ENCODE data around the gene ODAD4.

Gene ODAD4

DNA sequence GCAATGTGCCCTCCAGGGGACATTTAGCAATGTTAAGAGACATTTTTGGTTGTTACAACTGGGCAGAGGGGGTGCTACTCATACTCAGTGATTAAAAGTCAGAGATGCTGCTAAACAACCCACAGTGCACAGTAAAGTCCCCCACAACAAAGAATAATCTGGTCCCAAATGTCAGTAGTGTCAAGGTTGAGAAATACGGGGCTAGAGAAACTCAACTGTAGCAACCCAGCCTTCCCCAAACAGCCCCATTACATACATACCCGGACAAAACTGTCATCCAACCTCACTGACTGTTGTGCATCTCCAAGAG is 66.4 kb downstream of the ODAD4 start:
- H4K91ac ChIP-seq (ENCODE audit: low read length) = no peak overlapping the region
- H3K9ac ChIP-seq (ENCODE audit: low read length) = no peak overlapping the region
- no peak overlapping the region for H2BK5ac ChIP-seq (ENCODE audit: low read depth, low read length, poor library complexity, severe bottlenecking)
- H2BK15ac ChIP-seq (ENCODE audit: low read depth, poor library complexity, severe bottlenecking) = no peak overlapping the region
- H3K9me3 ChIP-seq (ENCODE audit: control insufficient read depth, low read length) = no peaks in the 10 kb centered on the region
- no peak overlapping the region for H3K23ac ChIP-seq (ENCODE audit: low read length in 2 of 2)
- peaks cover 22% of the 10 kb centered on the region for H3K79me1 ChIP-seq (replicated peaks; ENCODE audit: low read length, poor library complexity, severe bottlenecking)
- 100% methylated on average over 2 of the region's 2 CpGs for WGBS
- no peak overlapping the region for H2AFZ ChIP-seq (ENCODE audit: low read depth, low read length)
- no peak overlapping the region for H4K8ac ChIP-seq (ENCODE audit: low read length)
- peak overlapping the region; percentile 17 for H3K27ac ChIP-seq (ENCODE audit: low read length, poor library complexity, severe bottlenecking)
- H3K4me1 ChIP-seq (ENCODE audit: control insufficient read depth, insufficient read depth, low read depth, low read length) = peaks cover 6% of the 10 kb centered on the region
- no peak overlapping the region for H2BK12ac ChIP-seq (ENCODE audit: low read length in 2 of 2)
- no peak overlapping the region for H2AK5ac ChIP-seq (ENCODE audit: low read length, severe bottlenecking)
- H3K14ac ChIP-seq (ENCODE audit: low read length in 2 of 2) = no peak overlapping the region
- H3K4me2 ChIP-seq (ENCODE audit: low read length, poor library complexity, severe bottlenecking) = no peak overlapping the region
- H3K27me3 ChIP-seq (ENCODE audit: control insufficient read depth in 1 of 2, insufficient read depth in 1 of 2, low read length in 2 of 2) = no peaks in the 10 kb centered on the region
- DNase-seq = no peak
- H3K4ac ChIP-seq (ENCODE audit: low read depth in 1 of 2, low read length in 2 of 2) = no peak overlapping the region
- no peak overlapping the region for H2BK120ac ChIP-seq (ENCODE audit: low read depth, low read length)
- peaks cover 48 to 89% of the 10 kb centered on the region in 2 experiments for H3K36me3 ChIP-seq (ENCODE audit: control insufficient read depth in 1 of 2, insufficient read depth in 2 of 2, low read depth in 1 of 2, low read length in 2 of 2)
- no peak overlapping the region for H3K4me3 ChIP-seq (ENCODE audit: insufficient read depth in 1 of 2, low read depth in 1 of 2, low read length in 2 of 2)
- no peak overlapping the region for H3K18ac ChIP-seq (ENCODE audit: low read depth in 1 of 2, low read length in 2 of 2)

DNA sequence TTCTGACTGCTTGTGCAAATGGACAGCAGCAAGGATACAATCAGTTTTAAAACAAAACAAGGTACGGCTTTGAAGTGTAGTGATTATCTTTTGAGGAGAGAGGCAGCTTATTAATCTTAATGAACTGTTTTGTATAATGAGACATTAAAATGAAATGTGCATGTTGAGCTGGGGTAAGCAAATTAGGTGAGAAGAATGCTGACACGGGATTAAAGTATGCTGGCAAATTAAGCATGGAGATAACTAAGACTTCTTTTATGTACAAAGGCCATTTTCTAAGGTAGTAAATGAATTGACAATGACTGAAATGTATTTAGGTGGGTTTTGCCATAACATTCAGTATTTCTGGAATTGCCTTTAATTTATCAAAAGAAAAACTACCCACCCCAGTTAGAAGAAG is 68.1 kb downstream of the ODAD4 start:
- Histone ChIP-seq H3K9ac (ENCODE audit: low read length) (no peak overlapping the region), H3K14ac (ENCODE audit: low read length in 2 of 2) (no peak overlapping the region), H4K91ac (ENCODE audit: low read length) (no peak overlapping the region), H2BK120ac (ENCODE audit: low read depth, low read length) (no peak overlapping the region), H3K27me3 (ENCODE audit: control insufficient read depth in 1 of 2, insufficient read depth in 1 of 2, low read length in 2 of 2) (no peaks in the 10 kb centered on the region), H2AK5ac (ENCODE audit: low read length, severe bottlenecking) (no peak overlapping the region), H3K9me3 (ENCODE audit: control insufficient read depth, low read length) (no peaks in the 10 kb centered on the region), H4K8ac (ENCODE audit: low read length) (no peak overlapping the region), H3K27ac (ENCODE audit: low read length, poor library complexity, severe bottlenecking) (no peak overlapping the region), H3K4me3 (ENCODE audit: insufficient read depth in 1 of 2, low read depth in 1 of 2, low read length in 2 of 2) (no peak overlapping the region), H3K23ac (ENCODE audit: low read length in 2 of 2) (no peak overlapping the region), H3K36me3 (ENCODE audit: control insufficient read depth in 1 of 2, insufficient read depth in 2 of 2, low read depth in 1 of 2, low read length in 2 of 2) (peaks cover 36 to 89% of the 10 kb centered on the region in 2 experiments), H3K4me1 (ENCODE audit: control insufficient read depth, insufficient read depth, low read depth, low read length) (peaks cover 8% of the 10 kb centered on the region), H3K18ac (ENCODE audit: low read depth in 1 of 2, low read length in 2 of 2) (no peak overlapping the region), H2BK12ac (ENCODE audit: low read length in 2 of 2) (no peak overlapping the region), H3K79me1 (replicated peaks; ENCODE audit: low read length, poor library complexity, severe bottlenecking) (peaks cover 17% of the 10 kb centered on the region), H3K4me2 (ENCODE audit: low read length, poor library complexity, severe bottlenecking) (no peak overlapping the region), H3K4ac (ENCODE audit: low read depth in 1 of 2, low read length in 2 of 2) (no peak overlapping the region), H2BK15ac (ENCODE audit: low read depth, poor library complexity, severe bottlenecking) (no peak overlapping the region), H2AFZ (ENCODE audit: low read depth, low read length) (no peak overlapping the region), H2BK5ac (ENCODE audit: low read depth, low read length, poor library complexity, severe bottlenecking) (no peak overlapping the region)
- 50% methylated on average over 2 of the region's 2 CpGs for WGBS
- DNase-seq = no peak

DNA sequence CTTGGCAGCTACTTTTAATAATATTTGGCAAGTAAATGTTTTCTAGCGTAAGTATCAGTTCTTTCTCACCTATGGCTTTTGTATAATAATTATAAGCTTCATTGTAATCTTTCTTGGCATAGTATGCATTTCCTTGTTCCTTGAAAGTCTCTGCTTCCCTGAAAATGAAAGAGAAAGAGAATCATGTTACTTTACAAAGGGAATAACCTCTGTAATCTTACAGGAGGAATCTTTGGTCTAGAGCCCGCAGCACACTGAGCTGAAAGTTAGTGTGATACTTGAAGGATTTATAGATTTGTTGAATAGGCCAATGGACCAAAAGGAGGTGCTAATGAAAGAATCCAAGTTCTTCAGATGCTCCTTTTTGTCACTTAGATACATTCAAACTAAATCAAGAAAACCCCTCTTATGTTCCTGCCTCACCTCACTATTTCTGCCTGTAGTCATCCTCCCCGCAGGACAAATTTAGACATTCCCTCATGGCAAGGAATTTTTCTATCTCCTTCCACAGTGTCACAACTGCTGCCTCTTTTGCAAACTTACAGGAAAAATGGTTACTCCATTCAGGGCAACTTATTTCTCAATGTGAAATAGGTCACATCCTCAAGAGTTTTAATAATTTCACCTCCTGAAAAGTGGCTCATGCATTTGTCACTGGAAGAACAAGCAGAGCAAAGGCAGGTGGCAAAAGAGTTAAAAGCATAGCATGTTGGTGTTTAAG is 70.2 kb downstream of the ODAD4 start:
- no peak overlapping the region for H2BK15ac ChIP-seq (ENCODE audit: low read depth, poor library complexity, severe bottlenecking)

DNA sequence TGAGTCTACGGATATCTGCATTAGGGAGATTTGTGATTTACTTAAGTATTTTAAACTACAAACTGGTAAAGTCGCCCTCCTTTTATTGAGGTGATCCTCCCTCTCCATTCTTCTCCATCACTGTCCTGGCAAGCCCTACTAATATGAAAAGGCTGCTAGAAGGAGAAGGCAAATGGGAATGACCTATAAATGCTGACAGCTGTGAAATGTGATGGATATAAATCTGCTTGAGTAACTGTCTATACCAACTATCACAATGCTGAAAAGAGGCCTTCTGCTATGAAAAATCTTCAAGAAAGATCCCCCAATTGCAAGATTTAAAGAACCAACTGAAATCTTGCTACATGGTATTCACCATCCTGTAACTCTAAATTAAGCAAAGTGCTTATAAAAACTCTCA is 71.3 kb downstream of the ODAD4 start:
- Histone ChIP-seq H2BK15ac (ENCODE audit: low read depth, poor library complexity, severe bottlenecking) (no peak overlapping the region), H3K4me1 (ENCODE audit: control insufficient read depth, insufficient read depth, low read depth, low read length) (peaks cover 5% of the 10 kb centered on the region), H3K14ac (ENCODE audit: low read length in 2 of 2) (no peak overlapping the region), H3K4ac (ENCODE audit: low read depth in 1 of 2, low read length in 2 of 2) (no peak overlapping the region), H3K23ac (ENCODE audit: low read length in 2 of 2) (no peak overlapping the region), H2BK120ac (ENCODE audit: low read depth, low read length) (no peak overlapping the region), H3K27me3 (ENCODE audit: control insufficient read depth in 1 of 2, insufficient read depth in 1 of 2, low read length in 2 of 2) (no peaks in the 10 kb centered on the region), H2AFZ (ENCODE audit: low read depth, low read length) (no peak overlapping the region), H2AK5ac (ENCODE audit: low read length, severe bottlenecking) (no peak overlapping the region), H3K9me3 (ENCODE audit: control insufficient read depth, low read length) (no peaks in the 10 kb centered on the region), H2BK12ac (ENCODE audit: low read length in 2 of 2) (no peak overlapping the region), H4K8ac (ENCODE audit: low read length) (no peak overlapping the region), H3K4me2 (ENCODE audit: low read length, poor library complexity, severe bottlenecking) (no peak overlapping the region), H3K79me1 (replicated peaks; ENCODE audit: low read length, poor library complexity, severe bottlenecking) (peaks cover 17% of the 10 kb centered on the region), H3K4me3 (ENCODE audit: insufficient read depth in 1 of 2, low read depth in 1 of 2, low read length in 2 of 2) (no peak overlapping the region), H4K91ac (ENCODE audit: low read length) (no peak overlapping the region), H3K9ac (ENCODE audit: low read length) (no peak overlapping the region), H3K27ac (ENCODE audit: low read length, poor library complexity, severe bottlenecking) (no peak overlapping the region), H2BK5ac (ENCODE audit: low read depth, low read length, poor library complexity, severe bottlenecking) (no peak overlapping the region), H3K18ac (ENCODE audit: low read depth in 1 of 2, low read length in 2 of 2) (no peak overlapping the region), H3K36me3 (ENCODE audit: control insufficient read depth in 1 of 2, insufficient read depth in 2 of 2, low read depth in 1 of 2, low read length in 2 of 2) (peaks cover 24 to 61% of the 10 kb centered on the region in 2 experiments)
- WGBS = no CpG with 5 or more reads among the region's 2 CpGs
- no peak for DNase-seq

More for the DNA sequence above, 70.2 kb downstream of the ODAD4 start:
- Histone ChIP-seq H4K8ac (ENCODE audit: low read length) (no peak overlapping the region), H2BK5ac (ENCODE audit: low read depth, low read length, poor library complexity, severe bottlenecking) (no peak overlapping the region), H3K4me1 (ENCODE audit: control insufficient read depth, insufficient read depth, low read depth, low read length) (peaks cover 8% of the 10 kb centered on the region), H3K14ac (ENCODE audit: low read length in 2 of 2) (no peak overlapping the region), H3K36me3 (ENCODE audit: control insufficient read depth in 1 of 2, insufficient read depth in 2 of 2, low read depth in 1 of 2, low read length in 2 of 2) (peaks cover 33 to 73% of the 10 kb centered on the region in 2 experiments), H3K9me3 (ENCODE audit: control insufficient read depth, low read length) (no peaks in the 10 kb centered on the region), H2AK5ac (ENCODE audit: low read length, severe bottlenecking) (no peak overlapping the region), H2BK120ac (ENCODE audit: low read depth, low read length) (no peak overlapping the region), H3K9ac (ENCODE audit: low read length) (no peak overlapping the region), H3K79me1 (replicated peaks; ENCODE audit: low read length, poor library complexity, severe bottlenecking) (peaks cover 17% of the 10 kb centered on the region), H3K4me2 (ENCODE audit: low read length, poor library complexity, severe bottlenecking) (no peak overlapping the region), H4K91ac (ENCODE audit: low read length) (no peak overlapping the region), H3K18ac (ENCODE audit: low read depth in 1 of 2, low read length in 2 of 2) (no peak overlapping the region), H3K27me3 (ENCODE audit: control insufficient read depth in 1 of 2, insufficient read depth in 1 of 2, low read length in 2 of 2) (no peaks in the 10 kb centered on the region), H2BK12ac (ENCODE audit: low read length in 2 of 2) (no peak overlapping the region), H3K4ac (ENCODE audit: low read depth in 1 of 2, low read length in 2 of 2) (no peak overlapping the region), H3K27ac (ENCODE audit: low read length, poor library complexity, severe bottlenecking) (no peak overlapping the region), H2AFZ (ENCODE audit: low read depth, low read length) (no peak overlapping the region), H3K23ac (ENCODE audit: low read length in 2 of 2) (no peak overlapping the region), H3K4me3 (ENCODE audit: insufficient read depth in 1 of 2, low read depth in 1 of 2, low read length in 2 of 2) (no peak overlapping the region)
- peak; percentile 33 for DNase-seq
- WGBS = 91% methylated on average over 2 of the region's 3 CpGs

All from mesenchymal stem cell (in vitro differentiated cells and primary cell).